Stimulated activated CD8-positive, alpha-beta memory T cell treated with anti-CD3 and anti-CD28 coated beads, Interleukin-4, amount 100 ng/mL, for 1 hour (primary cell): ENCODE data around the gene ZBTB11.
"Not testable (repeated sequence)": the region's sequence is repeated elsewhere in the genome, so short reads cannot be mapped to it uniquely, and the experiment has no call there.

ENCODE experiments used
- DNase-seq, 2 donors: peaks; one replicate each; pipeline ENCODE4 v3.0.0-alpha.2; 2020; ENCODE audit warnings: low read depth in 2 of 2, low spot score in 1 of 2

ZBTB11 gene

GRCh38 chr3:101619734-101620133, 57.2 kb downstream of the ZBTB11 start:
- no peak for DNase-seq

- DNase-seq, result no peak
Measured at GRCh38 chr3:101618726-101619125, 58.2 kb downstream of the ZBTB11 start.

DNA sequence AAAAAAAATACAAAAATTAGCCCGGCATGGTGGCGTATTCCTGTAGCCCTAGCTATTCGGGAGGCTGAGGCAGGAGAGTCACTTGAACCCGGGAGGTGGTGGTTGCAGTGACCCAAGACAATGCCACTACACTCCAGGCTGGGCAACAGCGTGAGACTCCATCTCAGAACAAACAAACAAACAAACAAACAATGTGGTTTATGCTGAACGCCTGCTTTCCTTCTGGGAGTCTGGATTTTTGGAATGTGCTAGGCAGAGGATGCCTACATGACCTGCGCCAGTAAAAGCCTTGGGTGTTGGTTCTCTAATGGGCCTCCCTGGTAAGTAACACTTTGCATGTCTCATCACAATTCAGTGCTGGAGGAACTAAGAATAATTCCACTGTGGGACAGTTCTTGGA, 59.5 kb downstream of the ZBTB11 start:
- DNase-seq, result no peak

DNA sequence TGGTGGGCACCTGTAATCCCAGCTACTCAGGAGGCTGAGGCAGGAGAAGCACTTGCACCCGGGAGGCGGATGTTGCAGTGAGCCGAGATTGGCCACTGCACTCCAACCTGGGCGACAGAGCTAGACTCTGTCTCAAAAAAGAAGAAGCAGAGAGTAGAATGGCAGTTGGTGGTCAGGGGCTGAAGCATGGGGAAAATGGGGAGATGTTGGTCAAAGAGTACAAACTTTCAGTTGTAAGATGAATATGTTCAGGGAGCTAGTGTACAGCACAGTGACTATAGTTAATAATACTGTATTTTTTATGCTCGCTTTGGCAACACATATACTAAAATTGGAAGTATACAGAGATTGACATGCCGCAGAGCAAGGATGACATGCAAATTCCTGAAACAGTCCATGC, 61.4 kb downstream of the ZBTB11 start:
- DNase-seq, result no peak

- DNase-seq, result not testable (repeated sequence)
Measured at GRCh38 chr3:101613014-101613413, 63.9 kb downstream of the ZBTB11 start.

GRCh38 chr3:101611023-101611422, 65.9 kb downstream of the ZBTB11 start:
- no peak for DNase-seq

- DNase-seq, result not testable (repeated sequence)
Measured at GRCh38 chr3:101605398-101605797, 71.5 kb downstream of the ZBTB11 start.

DNA sequence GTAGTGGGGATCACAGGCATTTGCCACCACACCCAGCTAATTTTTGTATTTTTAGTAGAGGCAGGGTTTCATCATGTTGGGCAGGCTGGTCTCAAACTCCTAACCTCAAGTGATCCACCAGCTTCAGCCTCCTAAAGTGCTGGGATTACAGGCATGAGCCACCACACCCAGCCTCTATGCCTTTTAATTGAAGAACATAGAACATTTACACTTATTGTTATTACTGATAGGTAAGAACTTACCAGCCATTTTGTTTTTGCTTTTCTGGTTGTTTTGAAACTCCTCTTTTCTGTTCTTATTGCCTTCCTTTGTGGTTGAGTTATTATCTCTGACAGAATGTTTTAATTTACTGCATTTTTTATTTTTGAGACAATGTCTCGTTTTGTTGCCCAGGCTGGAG, 73.7 kb downstream of the ZBTB11 start:
- no peak for DNase-seq

GRCh38 chr3:101602731-101603130, 74.2 kb downstream of the ZBTB11 start:
- DNase-seq, result no peak
